HTR-8/SVneo (cell line): ENCODE measurements around the gene TRPM5.

Source experiments
- DNase-seq: peaks from one replicate; pipeline ENCODE4 v3.0.0; 2011; ENCODE audit warnings: low spot score, mixed read lengths; ENCODE audit not compliant: insufficient read length
- FAIRE-seq: peaks from 2 replicates; lab custom pipeline; 2011; peaks lifted over from hg19 to GRCh38; lab: Jason Lieb, UNC

The TRPM5 gene

DNA sequence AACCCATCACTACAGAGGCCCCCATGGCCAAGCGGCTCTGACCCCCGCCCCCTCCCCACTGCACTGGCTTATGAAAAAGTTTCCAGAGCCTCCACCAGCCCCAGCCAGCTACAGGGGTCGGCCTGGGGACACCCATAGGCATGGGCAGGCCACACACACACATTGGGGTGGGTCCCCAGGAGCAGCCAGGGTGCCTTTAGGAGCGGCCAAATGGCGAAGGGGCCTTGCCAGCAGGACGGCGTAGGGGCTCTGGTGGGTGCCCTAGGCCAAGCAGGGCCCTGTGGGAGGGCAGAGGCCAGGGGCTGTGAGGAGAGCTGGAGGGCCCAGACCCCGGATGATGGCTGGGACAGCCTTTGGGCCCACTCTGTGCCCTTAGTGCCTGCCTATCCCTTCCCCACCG lies 33.7 kb downstream of the TRPM5 start:
- FAIRE-seq (no peak), DNase-seq (no peak)

DNA sequence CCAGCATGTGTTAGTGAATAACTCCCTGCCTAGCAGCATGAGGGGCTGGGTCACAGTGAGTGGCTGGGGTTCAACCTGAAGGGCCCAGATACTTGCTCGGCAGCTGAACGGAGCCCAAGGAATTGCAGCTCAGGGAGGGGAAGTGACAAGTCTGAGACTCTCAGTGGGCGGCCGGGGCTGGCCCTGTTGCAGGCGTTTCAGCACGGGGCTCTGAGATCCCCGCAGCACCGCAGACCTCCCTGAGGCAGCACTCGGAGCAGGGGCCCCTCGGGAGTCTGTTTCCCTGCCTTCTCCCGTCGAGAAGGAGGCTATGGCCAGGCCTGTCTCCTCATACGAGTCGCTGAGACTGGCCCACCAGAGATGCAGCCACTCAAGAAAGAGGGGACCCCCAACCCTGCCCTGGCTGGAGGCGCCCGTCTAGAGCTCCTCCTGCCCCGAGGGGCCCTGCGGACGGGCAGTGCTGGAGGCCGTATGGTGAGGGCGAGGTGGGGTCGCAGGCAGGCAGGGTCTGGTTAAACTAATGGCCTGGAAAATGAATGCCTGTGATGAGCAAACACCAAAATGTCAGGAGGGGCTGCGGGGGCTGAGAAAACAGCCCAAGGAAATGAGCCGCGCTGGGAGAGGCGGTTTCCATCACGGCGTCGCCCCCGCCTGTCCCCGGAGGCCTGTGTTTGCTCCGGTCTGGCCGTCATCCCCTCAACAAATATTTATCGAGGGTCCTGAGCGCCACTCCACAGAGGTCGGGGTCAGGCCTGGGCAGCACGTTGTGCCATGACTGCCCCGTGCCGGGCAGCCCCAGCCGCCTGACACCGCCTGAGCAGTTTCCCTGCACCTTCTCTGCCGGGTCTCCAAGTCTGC lies 34.5 kb downstream of the TRPM5 start:
- DNase-seq (no peak), FAIRE-seq (no peak)

DNA sequence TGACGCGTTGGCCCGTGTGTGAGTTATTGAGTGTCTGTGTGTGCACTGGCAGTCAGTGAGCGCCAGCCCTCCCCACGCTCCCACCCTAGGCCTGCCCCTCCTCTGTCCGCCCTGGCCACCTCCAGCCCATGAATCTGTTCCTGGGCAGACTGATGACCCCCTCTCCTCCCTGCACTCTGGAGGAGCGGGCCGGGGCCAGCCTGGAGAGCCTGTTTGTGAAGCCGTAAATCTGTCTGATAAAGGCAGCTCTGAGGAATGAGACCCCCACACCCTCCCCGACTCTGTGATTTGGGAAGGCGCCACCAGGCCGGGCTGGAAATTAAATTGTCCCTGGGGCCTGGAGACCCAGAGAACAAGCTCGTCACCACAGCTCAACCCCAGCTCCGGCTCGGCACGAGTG lies 35.2 kb downstream of the TRPM5 start:
- no peak for FAIRE-seq
- DNase-seq = no peak

DNA sequence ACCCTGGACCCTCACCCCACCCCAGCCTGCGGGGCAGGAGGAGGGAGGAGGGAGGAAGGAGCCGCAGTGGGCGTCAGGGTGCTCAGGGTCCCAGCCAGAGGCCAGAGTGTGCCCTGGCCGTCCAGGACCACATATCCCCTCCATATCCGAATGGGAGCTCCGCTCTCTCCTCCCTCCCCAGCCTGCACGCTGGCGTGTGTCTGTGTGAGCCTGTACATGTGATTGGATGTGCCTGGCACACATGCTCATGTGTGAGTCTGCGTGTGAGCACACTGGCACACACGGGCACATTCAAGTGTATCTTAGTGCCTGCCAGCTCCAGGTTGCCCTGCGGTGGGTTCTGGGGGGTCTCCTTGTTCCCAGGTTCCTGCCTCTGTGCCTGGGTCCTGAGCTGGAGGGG lies 35.6 kb downstream of the TRPM5 start:
- DNase-seq (no peak), FAIRE-seq (no peak)

- FAIRE-seq = no peak
- DNase-seq = no peak
Measured at GRCh38 chr11:2406878-2407410, 37.4 kb downstream of the TRPM5 start.

GRCh38 chr11:2406451-2406850 lies 37.9 kb downstream of the TRPM5 start:
- DNase-seq = no peak
- no peak for FAIRE-seq

- FAIRE-seq (no peak), DNase-seq (no peak)
Measured at GRCh38 chr11:2404735-2405196, 39.5 kb downstream of the TRPM5 start.

DNA sequence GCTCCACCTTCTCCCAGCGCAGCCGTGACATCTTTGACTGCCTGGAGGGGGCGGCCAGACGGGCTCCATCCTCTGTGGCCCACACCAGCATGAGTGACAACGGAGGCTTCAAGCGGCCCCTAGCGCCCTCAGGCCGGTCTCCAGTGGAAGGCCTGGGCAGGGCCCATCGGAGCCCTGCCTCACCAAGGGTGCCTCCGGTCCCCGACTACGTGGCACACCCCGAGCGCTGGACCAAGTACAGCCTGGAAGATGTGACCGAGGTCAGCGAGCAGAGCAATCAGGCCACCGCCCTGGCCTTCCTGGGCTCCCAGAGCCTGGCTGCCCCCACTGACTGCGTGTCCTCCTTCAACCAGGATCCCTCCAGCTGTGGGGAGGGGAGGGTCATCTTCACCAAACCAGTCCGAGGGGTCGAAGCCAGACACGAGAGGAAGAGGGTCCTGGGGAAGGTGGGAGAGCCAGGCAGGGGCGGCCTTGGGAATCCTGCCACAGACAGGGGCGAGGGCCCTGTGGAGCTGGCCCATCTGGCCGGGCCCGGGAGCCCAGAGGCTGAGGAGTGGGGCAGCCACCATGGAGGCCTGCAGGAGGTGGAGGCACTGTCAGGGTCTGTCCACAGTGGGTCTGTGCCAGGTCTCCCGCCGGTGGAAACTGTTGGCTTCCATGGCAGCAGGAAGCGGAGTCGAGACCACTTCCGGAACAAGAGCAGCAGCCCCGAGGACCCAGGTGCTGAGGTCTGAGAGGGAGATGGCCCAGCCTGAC lies 41.2 kb downstream of the TRPM5 start:
- DNase-seq (no peak), FAIRE-seq (no peak)

DNA sequence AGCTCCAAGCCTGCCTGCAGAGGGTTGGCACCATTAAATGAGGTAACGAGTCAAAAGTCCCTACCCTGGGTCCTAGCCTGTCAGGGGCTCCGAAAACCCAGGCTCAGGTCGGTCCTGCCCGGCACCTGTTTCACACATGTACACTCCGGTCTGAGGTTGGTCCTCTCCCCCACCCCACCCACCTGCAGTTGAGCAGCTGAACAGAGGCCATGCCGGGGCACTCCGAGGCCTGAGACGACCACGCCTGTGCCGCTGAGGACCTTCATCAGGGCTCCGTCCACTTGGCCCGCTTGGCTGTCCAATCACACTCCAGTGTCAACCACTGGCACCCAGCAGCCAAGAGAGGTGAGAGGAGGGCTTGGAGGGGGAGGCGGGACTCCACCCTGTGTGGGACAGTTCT lies 42.2 kb downstream of the TRPM5 start:
- DNase-seq (no peak), FAIRE-seq (no peak)

GRCh38 chr11:2401436-2401984 lies 42.8 kb downstream of the TRPM5 start:
- FAIRE-seq = no peak
- no peak for DNase-seq

- FAIRE-seq = no peak
- no peak for DNase-seq
Measured at GRCh38 chr11:2400762-2401435, 43.4 kb downstream of the TRPM5 start.

GRCh38 chr11:2400069-2400761 lies 44.1 kb downstream of the TRPM5 start, which contains the start of gene TSSC4:
Gene TSSC4 (plus strand): TSS chr11:2400750. CDS start chr11:2402634, 1,884 bp downstream.
- DNase-seq (peak; percentile 99), FAIRE-seq (peak; percentile 98)

GRCh38 chr11:2399488-2400068 lies 44.7 kb downstream of the TRPM5 start:
- no peak for DNase-seq
- no peak for FAIRE-seq

- FAIRE-seq = no peak
Measured at GRCh38 chr11:2398664-2399355, 45.5 kb downstream of the TRPM5 start.

DNA sequence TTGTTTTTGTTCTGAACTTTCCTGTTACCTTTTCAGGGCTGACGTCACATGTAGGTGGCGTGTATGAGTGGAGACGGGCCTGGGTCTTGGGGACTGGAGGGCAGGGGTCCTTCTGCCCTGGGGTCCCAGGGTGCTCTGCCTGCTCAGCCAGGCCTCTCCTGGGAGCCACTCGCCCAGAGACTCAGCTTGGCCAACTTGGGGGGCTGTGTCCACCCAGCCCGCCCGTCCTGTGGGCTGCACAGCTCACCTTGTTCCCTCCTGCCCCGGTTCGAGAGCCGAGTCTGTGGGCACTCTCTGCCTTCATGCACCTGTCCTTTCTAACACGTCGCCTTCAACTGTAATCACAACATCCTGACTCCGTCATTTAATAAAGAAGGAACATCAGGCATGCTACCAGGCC lies 47.3 kb downstream of the TRPM5 start:
- DNase-seq (no peak), FAIRE-seq (no peak)

More at GRCh38 chr11:2398664-2399355, 45.5 kb downstream of the TRPM5 start:
- no peak for DNase-seq

DNA sequence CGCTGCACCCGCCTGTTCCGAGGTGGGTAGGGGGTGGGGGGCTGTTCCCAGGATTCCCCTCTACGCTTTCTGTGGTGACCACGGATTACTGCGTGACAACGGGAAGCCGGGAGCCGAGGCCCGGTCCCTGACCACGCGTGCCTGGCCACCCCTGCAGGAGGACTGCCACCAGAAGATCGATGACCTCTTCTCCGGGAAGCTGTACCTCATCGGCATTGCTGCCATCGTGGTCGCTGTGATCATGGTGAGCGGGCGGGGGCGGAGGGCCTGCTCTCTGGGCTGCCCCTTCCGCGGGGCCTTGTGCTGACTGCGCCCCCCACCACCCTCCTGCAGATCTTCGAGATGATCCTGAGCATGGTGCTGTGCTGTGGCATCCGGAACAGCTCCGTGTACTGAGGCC lies 47.8 kb downstream of the TRPM5 start:
- DNase-seq = no peak
- FAIRE-seq = no peak

- DNase-seq (no peak), FAIRE-seq (no peak)
Measured at GRCh38 chr11:2395856-2396255, 48.5 kb downstream of the TRPM5 start.

- FAIRE-seq (no peak), DNase-seq (no peak)
Measured at GRCh38 chr11:2395211-2395730, 49.0 kb downstream of the TRPM5 start.

DNA sequence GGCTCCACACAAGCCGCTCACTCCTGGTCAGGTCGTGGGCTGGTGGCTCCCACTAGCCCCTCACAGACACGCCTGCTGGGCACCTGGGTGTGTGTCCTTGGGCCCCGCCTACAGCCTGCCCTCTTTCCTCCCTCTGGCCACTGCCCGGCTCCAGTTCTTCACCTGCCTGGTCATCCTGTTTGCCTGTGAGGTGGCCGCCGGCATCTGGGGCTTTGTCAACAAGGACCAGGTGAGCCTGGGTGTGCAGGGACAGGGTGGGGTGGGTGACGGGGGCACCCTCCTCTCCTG lies 49.6 kb downstream of the TRPM5 start:
- no peak for FAIRE-seq
- DNase-seq = no peak
